PC-9 (cell line): ENCODE data around the gene TBC1D22A. TPM values are rescaled to one million over a fixed set of nuclear protein-coding genes. Genes with fewer than 3 reads are reported as not detected.

Experiments
- BruUV-seq: library from RNA; stranded (reverse); fragments of 400-500 nt; replicated peaks from 2 replicates; lab custom pipeline; 2021; lab: Mats Ljungman, UMichigan
- CTCF ChIA-PET: fragments of 300-600 bp; sonication (Branson Sonifier 250); formaldehyde crosslinking; loops from one replicate; lab custom pipeline; 2022; ENCODE audit warnings: antibody characterized with exemption; lab: Charles Lee
- POLR2A ChIA-PET: fragments of 300-600 bp; sonication (Branson Sonifier 250); formaldehyde crosslinking; loops from one replicate; lab custom pipeline; 2022; ENCODE audit warnings: antibody characterized with exemption; ENCODE audit not compliant: unreplicated experiment; lab: Charles Lee
- DNase-seq, 2 experiments: peaks; one replicate each; pipeline versions ENCODE4 v3.0.0 to v3.0.0-alpha.2; 2015 to 2022; ENCODE audit warnings: mixed read lengths in 1 of 2
- H2AFZ ChIP-seq: fragments of 200-600 bp; sonication (generic); 2 replicates; pipeline ENCODE4 v1.8.1; 2017; ENCODE audit warnings: antibody characterized with exemption
- H3F3A ChIP-seq: fragments of 200-600 bp; sonication (generic); 2 replicates; pipeline ENCODE4 v1.8.1; 2017; ENCODE audit warnings: antibody characterized with exemption, mild to moderate bottlenecking, low read depth; ENCODE audit not compliant: insufficient read depth
- H3K27ac ChIP-seq: fragments of 200-600 bp; sonication (generic); 2 replicates; pipeline ENCODE4 v1.6.1; 2016; ENCODE audit warnings: mixed run types
- H3K27me3 ChIP-seq: fragments of 200-600 bp; sonication (generic); 2 replicates; pipeline ENCODE4 v1.6.1; 2016; ENCODE audit warnings: low read depth, mixed run types; ENCODE audit not compliant: insufficient read depth
- H3K36me3 ChIP-seq: fragments of 200-600 bp; sonication (generic); 2 replicates; pipeline ENCODE4 v1.6.1; 2016; ENCODE audit warnings: low read depth, mixed run types
- H3K4me1 ChIP-seq: fragments of 200-600 bp; sonication (generic); replicated peaks from 2 replicates; pipeline ENCODE4 v1.6.1; 2016; ENCODE audit warnings: mixed run types; ENCODE audit not compliant: insufficient read depth
- H3K4me2 ChIP-seq: fragments of 200-600 bp; sonication (generic); 2 replicates; pipeline ENCODE4 v1.6.1; 2017; ENCODE audit warnings: mixed run types
- H3K4me3 ChIP-seq: fragments of 200-600 bp; sonication (generic); 2 replicates; pipeline ENCODE4 v1.6.1; 2016; ENCODE audit warnings: mixed run types
- H3K79me2 ChIP-seq: fragments of 200-600 bp; sonication (generic); 2 replicates; pipeline ENCODE4 v1.6.1; 2017; ENCODE audit warnings: low read depth, mixed run types
- H3K9me2 ChIP-seq: fragments of 200-600 bp; sonication (generic); 2 replicates; pipeline ENCODE4 v1.8.1; 2017; ENCODE audit warnings: mild to moderate bottlenecking; ENCODE audit not compliant: insufficient read depth
- H3K9me3 ChIP-seq: fragments of 200-600 bp; sonication (generic); 2 replicates; pipeline ENCODE4 v1.8.1; 2016; ENCODE audit warnings: low read depth; ENCODE audit not compliant: insufficient read depth
- H4K20me1 ChIP-seq: fragments of 200-600 bp; sonication (generic); 2 replicates; pipeline ENCODE4 v1.8.1; 2017; ENCODE audit not compliant: insufficient read depth
- CTCF ChIP-seq: fragments of 200-600 bp; sonication (generic); conservative IDR thresholded peaks from 2 replicates; pipeline ENCODE4 v1.6.1; 2017; ENCODE audit warnings: mixed run types, antibody characterized with exemption, mild to moderate bottlenecking, moderate library complexity
- EZH2 ChIP-seq: fragments of 200-600 bp; sonication (generic); IDR thresholded peaks from 2 replicates; pipeline ENCODE4 v1.8.0; 2017; ENCODE audit warnings: antibody characterized with exemption, low read depth
- intact Hi-C: fragments of 100-400 bp; cut with micrococcal nuclease; formaldehyde crosslinking; loops from one replicate; pipeline ENCODE4 v1.10.0; 2022; ENCODE audit not compliant: unreplicated experiment
- total RNA-seq: library from RNA; stranded (reverse); gene quantifications from 2 replicates; pipeline ENCODE4 v1.2.3, GENCODE V29; 2021

TBC1D22A gene
- total RNA-seq, 1 experiment from 2014 or later: 40.3 TPM

GRCh38 chr22:47174096-47174495 is 411.6 kb downstream of the TBC1D22A start:
- Histone ChIP-seq H3K27me3 (no peaks in the 10 kb centered on the region), H3K4me3 (no peak overlapping the region), H3K4me2 (no peak overlapping the region), H2AFZ (no peak overlapping the region), H3K36me3 (no peaks in the 10 kb centered on the region), H3K4me1 (no peaks in the 10 kb centered on the region), H4K20me1 (peaks cover 6% of the 10 kb centered on the region; the same call in 1 of the 2 replicates), H3K27ac (no peak overlapping the region), H3K79me2 (no peaks in the 10 kb centered on the region), H3K9me3 (no peaks in the 10 kb centered on the region), H3F3A (no peaks in the 10 kb centered on the region), H3K9me2 (no peaks in the 10 kb centered on the region)
- CTCF ChIA-PET: no interaction called here
- BruUV-seq: no TSS peak
- POLR2A ChIA-PET: no interaction called here
- intact Hi-C loops: no loop called here
- no peak for TF ChIP-seq CTCF
- no peak for TF ChIP-seq EZH2
- DNase-seq: no peak

- H3K4me1 ChIP-seq: no peaks in the 10 kb centered on the region
- POLR2A ChIA-PET: no interaction called here
- H2AFZ ChIP-seq: no peak overlapping the region
- H4K20me1 ChIP-seq: peaks cover 5% of the 10 kb centered on the region; the same call in 1 of the 2 replicates
- H3K9me2 ChIP-seq: no peaks in the 10 kb centered on the region
- no peak overlapping the region for H3K4me2 ChIP-seq
- H3K4me3 ChIP-seq: no peak overlapping the region
- no peaks in the 10 kb centered on the region for H3K36me3 ChIP-seq
- intact Hi-C loops: no loop called here
- BruUV-seq: no TSS peak
- no peaks in the 10 kb centered on the region for H3K79me2 ChIP-seq
- no peak for TF ChIP-seq CTCF
- no peak for TF ChIP-seq EZH2
- no peaks in the 10 kb centered on the region for H3F3A ChIP-seq
- H3K27me3 ChIP-seq: no peaks in the 10 kb centered on the region
- CTCF ChIA-PET: no interaction called here
- no peaks in the 10 kb centered on the region for H3K9me3 ChIP-seq
- no peak overlapping the region for H3K27ac ChIP-seq
- no peak for DNase-seq
These were observed 412.2 kb downstream of the TBC1D22A start for GRCh38 chr22:47174671-47175112.

GRCh38 chr22:47175151-47176025 is 412.9 kb downstream of the TBC1D22A start:
- Histone ChIP-seq H2AFZ (no peak overlapping the region), H3K79me2 (no peaks in the 10 kb centered on the region), H3K4me1 (no peaks in the 10 kb centered on the region), H3K4me3 (no peak overlapping the region), H3K9me2 (no peaks in the 10 kb centered on the region), H3F3A (no peaks in the 10 kb centered on the region), H4K20me1 (no peaks in the 10 kb centered on the region), H3K4me2 (no peak overlapping the region), H3K27me3 (no peaks in the 10 kb centered on the region), H3K27ac (no peak overlapping the region), H3K9me3 (no peaks in the 10 kb centered on the region; the same call in 1 of the 2 replicates), H3K36me3 (no peaks in the 10 kb centered on the region)
- DNase-seq: no peak
- CTCF ChIA-PET: no interaction called here
- POLR2A ChIA-PET: no interaction called here
- intact Hi-C loops: no loop called here
- BruUV-seq: no TSS peak
- no peak for TF ChIP-seq CTCF
- TF ChIP-seq EZH2: no peak
